Stomach (tissue), 9 donors: Measurements from ENCODE around the gene IRF4. TPM values are rescaled to one million over a fixed set of nuclear protein-coding genes. Genes with fewer than 3 reads are reported as not detected.

ENCODE experiments used
- DNase-seq, 2 donors: peaks; one replicate each; pipeline versions ENCODE4 v3.0.0 to v3.0.0-alpha.2; 2013 to 2019
- H3K27ac ChIP-seq, 5 donors: fragments of 200-600 bp in 4 of 5; sonication (generic) in 4 of 5; one replicate each; pipeline ENCODE4 v1.5.1; 2013 to 2019; ENCODE audit warnings: mild to moderate bottlenecking in 1 of 5, moderate library complexity in 1 of 5
- H3K27me3 ChIP-seq, 3 donors: fragments of 200-600 bp; sonication (generic); one replicate each; pipeline ENCODE4 v1.5.1; 2017 to 2019; ENCODE audit warnings: mixed run types in 1 of 3
- H3K36me3 ChIP-seq, 4 donors: fragments of 200-600 bp; sonication (generic); 1 replicate in 3 of 4; 2 replicates in 1 of 4; pipeline ENCODE4 v1.5.1; 2016 to 2019
- H3K4me1 ChIP-seq, 4 donors: fragments of 200-600 bp; sonication (generic); one replicate each; pipeline ENCODE4 v1.5.1; 2016 to 2019
- H3K4me3 ChIP-seq, 4 donors: fragments of 200-600 bp; sonication (generic) in 3 of 4; one replicate each; pipeline ENCODE4 v1.5.1; 2016 to 2019; ENCODE audit warnings: mild to moderate bottlenecking in 1 of 4
- H3K9me3 ChIP-seq, 4 donors: fragments of 200-600 bp; sonication (generic); one replicate each; pipeline ENCODE4 v1.5.1; 2016 to 2019
- EP300 ChIP-seq: sonication (generic); formaldehyde crosslinking; IDR thresholded peaks from one replicate; pipeline ENCODE4 v1.6.1; 2017; ENCODE audit warnings: antibody characterized with exemption
- POLR2A ChIP-seq, 4 donors: fragments of 450-650 bp; IDR thresholded peaks; one replicate each; pipeline ENCODE4 v1.6.1; 2016; ENCODE audit warnings: antibody characterized with exemption in 4 of 4, control low read depth in 2 of 4, mild to moderate bottlenecking in 1 of 4, moderate library complexity in 1 of 4
- POLR2AphosphoS5 ChIP-seq, 3 donors: sonication (generic); formaldehyde crosslinking; IDR thresholded peaks; one replicate each; pipeline ENCODE4 v1.6.1; 2016; ENCODE audit warnings: antibody characterized with exemption in 3 of 3
- WGBS, 5 donors: extraction: QIAGEN DNeasy Blood & Tissue Kit in 3 of 5; methylation state at CpG; one replicate each; pipeline versions ENCODE4 v1.1.5 to v1.1.7; 2013 to 2018; 5-methylcytosine and 5-hydroxymethylcytosine counted together
- intact Hi-C: fragments of 100-400 bp; cut with DNase I; formaldehyde crosslinking; loops from one replicate; pipeline ENCODE4 v1.15.1; 2023; ENCODE audit warnings: low total_unique reads
- polyA plus RNA-seq, 3 donors: library from polyadenylated mRNA; stranded (reverse); fragments of 200-250 nt; gene quantifications; one replicate each; pipeline ENCODE4 v1.2.3, GENCODE V29; 2013
- total RNA-seq, 5 donors: library from RNA; depleted of rRNA; stranded (reverse); fragments of >200 nt; gene quantifications; one replicate each; pipeline versions ENCODE4 v1.1.0 to v1.2.3, GENCODE V29; 2014 to 2016
- TF ChIP-seq, protein P1 (sequence below), 7 experiments: fragments of 450-650 bp in 4 of 7; fragments of 200-600 bp in 3 of 7; sonication (generic) in 3 of 7; IDR thresholded peaks; one replicate each; pipeline ENCODE4 v1.5.1; 2016 to 2019; ENCODE audit warnings: antibody characterized with exemption in 7 of 7, control low read depth in 2 of 7, mild to moderate bottlenecking in 1 of 7
- donor health status: healthy with polysubstance abuse.
- donor health status: Bipolar disorder and iron deficiency.
- donor health status: healthy.

IRF4 gene
- total and polyA plus RNA-seq, 8 donors: 0.48 to 7.0 (median 2.6) TPM; not detected in 1

- no peaks in the 10 kb centered on the region for H3K36me3 ChIP-seq
- no peak overlapping the region for H3K27ac ChIP-seq
- H3K4me1 ChIP-seq: no peaks in the 10 kb centered on the region
- no peak for DNase-seq
- WGBS, 5 donors: 70 to 77% (median 73%) methylated on average over 19 of the region's 19 CpGs
- H3K9me3 ChIP-seq: peaks cover 10 to 36% (median 25%) of the 10 kb centered on the region in 4 donors
- intact Hi-C loops: no loop called here
- peaks cover 0 to 52% (median 7%) of the 10 kb centered on the region in 3 donors for H3K27me3 ChIP-seq
- TF ChIP-seq, protein P1, sequence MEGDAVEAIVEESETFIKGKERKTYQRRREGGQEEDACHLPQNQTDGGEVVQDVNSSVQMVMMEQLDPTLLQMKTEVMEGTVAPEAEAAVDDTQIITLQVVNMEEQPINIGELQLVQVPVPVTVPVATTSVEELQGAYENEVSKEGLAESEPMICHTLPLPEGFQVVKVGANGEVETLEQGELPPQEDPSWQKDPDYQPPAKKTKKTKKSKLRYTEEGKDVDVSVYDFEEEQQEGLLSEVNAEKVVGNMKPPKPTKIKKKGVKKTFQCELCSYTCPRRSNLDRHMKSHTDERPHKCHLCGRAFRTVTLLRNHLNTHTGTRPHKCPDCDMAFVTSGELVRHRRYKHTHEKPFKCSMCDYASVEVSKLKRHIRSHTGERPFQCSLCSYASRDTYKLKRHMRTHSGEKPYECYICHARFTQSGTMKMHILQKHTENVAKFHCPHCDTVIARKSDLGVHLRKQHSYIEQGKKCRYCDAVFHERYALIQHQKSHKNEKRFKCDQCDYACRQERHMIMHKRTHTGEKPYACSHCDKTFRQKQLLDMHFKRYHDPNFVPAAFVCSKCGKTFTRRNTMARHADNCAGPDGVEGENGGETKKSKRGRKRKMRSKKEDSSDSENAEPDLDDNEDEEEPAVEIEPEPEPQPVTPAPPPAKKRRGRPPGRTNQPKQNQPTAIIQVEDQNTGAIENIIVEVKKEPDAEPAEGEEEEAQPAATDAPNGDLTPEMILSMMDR (IDR thresholded peaks at IDR 0.05): no peak
- TF ChIP-seq POLR2A (IDR thresholded peaks at IDR 0.05) (no peak), EP300 (no peak), POLR2AphosphoS5 (IDR thresholded peaks at IDR 0.05) (no peak)
- H3K4me3 ChIP-seq: no peak overlapping the region
These were observed 24.9 kb upstream of the IRF4 start for GRCh38 chr6:366389-367297.

DNA sequence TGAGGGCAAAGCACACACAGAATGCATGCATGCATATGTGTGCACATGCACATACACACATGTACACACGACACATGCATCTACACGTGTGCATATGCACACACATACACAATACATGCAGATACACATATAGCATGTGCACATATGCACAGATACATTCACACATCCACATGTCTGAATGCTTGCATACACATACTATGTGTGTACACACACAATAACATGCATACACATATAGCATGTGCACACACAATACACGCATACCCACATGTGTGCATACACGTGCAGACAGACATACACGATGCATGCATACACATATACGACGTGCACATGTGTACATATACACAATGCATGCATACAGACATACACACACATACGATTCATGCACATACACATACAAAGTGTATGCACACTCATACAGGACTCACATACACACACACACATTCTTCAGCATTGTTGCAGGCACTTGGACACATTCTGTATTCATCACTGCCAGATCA is 24.2 kb upstream of the IRF4 start:
- DNase-seq: no peak
- Histone ChIP-seq H3K27me3 (peaks cover 0 to 59% (median 9%) of the 10 kb centered on the region in 3 donors), H3K9me3 (peaks cover 10 to 36% (median 25%) of the 10 kb centered on the region in 4 donors), H3K36me3 (no peaks in the 10 kb centered on the region), H3K27ac (no peak overlapping the region), H3K4me3 (no peak overlapping the region), H3K4me1 (no peaks in the 10 kb centered on the region)
- TF ChIP-seq POLR2A (IDR thresholded peaks at IDR 0.05) (no peak), POLR2AphosphoS5 (IDR thresholded peaks at IDR 0.05) (no peak), EP300 (no peak)
- TF ChIP-seq, protein P1 (IDR thresholded peaks at IDR 0.05): no peak
- intact Hi-C loops: no loop called here
- 82 to 87% (median 84%) methylated on average over 8 of the region's 8 CpGs for WGBS, 5 donors

GRCh38 chr6:367891-368630 is 23.5 kb upstream of the IRF4 start:
- DNase-seq: no peak
- Histone ChIP-seq H3K4me3 (no peak overlapping the region), H3K27ac (no peak overlapping the region), H3K27me3 (peaks cover 0 to 66% (median 16%) of the 10 kb centered on the region in 3 donors), H3K4me1 (no peaks in the 10 kb centered on the region), H3K36me3 (no peaks in the 10 kb centered on the region), H3K9me3 (peaks cover 10 to 34% (median 22%) of the 10 kb centered on the region in 4 donors)
- WGBS, 5 donors: 75 to 81% (median 76%) methylated on average over 17 of the region's 17 CpGs
- TF ChIP-seq POLR2A (IDR thresholded peaks at IDR 0.05): no peak
- no peak for TF ChIP-seq EP300
- TF ChIP-seq, protein P1 (IDR thresholded peaks at IDR 0.05): no peak
- no peak for TF ChIP-seq POLR2AphosphoS5 (IDR thresholded peaks at IDR 0.05)
- intact Hi-C loops: no loop called here
